NCI-H1436 (cell line): ENCODE data around the gene FLYWCH1.
"Not testable (repeated sequence)": the region's sequence is repeated elsewhere in the genome, so short reads cannot be mapped to it uniquely, and the experiment has no call there.

Experiments used
- DNase-seq: peaks from one replicate; lab custom pipeline; 2025; lab: John Stamatoyannopoulos, UW

Gene FLYWCH1

DNA sequence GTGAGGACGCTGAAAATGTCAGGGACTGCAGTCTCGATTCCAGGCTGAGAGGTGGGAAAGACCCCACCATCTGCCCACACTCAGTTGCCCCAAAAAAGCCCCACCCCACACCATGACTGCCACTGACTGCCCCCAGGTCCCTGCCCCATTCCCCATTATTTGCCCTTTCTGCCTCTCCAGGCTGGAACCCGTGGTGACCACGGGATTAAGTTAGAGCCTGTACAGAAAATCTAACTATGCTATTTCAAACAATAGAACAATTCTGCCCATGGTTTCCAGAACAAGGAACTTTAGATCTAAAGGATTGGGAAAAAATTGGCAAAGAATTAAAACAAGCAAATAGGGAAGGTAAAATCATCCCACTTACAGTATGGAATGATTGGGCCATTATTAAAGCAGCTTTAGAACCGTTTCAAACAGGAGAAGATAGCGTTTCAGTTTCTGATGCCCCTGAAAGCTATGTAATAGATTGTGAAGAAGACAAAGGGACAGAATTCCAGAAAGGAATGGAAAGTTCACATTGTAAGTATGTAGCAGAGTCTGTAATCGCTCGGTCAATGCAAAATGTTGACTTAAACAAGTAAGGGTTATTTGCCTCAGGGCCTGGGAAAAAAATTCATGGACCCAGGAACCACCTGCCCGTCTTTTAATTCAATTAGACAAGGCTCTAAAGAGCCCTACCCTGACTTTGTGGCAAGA lies 14.4 kb downstream of the FLYWCH1 start:
- DNase-seq, result no peak

DNA sequence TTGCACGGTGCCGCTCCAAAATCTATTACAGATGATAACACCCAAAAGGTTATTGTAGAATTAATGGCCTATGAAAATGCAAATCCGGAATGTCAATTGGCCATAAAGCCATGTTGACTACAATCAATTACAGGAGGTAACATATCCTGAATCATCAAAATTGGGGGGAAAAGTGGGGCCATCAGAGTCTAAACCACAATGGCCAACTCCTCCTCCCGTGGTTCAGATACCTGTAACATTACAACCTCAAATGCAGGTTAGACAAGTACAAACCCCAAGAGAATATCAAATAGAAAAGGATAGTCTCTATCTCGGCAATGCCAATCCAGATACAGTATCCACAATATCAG lies 14.9 kb downstream of the FLYWCH1 start:
- no peak for DNase-seq

DNA sequence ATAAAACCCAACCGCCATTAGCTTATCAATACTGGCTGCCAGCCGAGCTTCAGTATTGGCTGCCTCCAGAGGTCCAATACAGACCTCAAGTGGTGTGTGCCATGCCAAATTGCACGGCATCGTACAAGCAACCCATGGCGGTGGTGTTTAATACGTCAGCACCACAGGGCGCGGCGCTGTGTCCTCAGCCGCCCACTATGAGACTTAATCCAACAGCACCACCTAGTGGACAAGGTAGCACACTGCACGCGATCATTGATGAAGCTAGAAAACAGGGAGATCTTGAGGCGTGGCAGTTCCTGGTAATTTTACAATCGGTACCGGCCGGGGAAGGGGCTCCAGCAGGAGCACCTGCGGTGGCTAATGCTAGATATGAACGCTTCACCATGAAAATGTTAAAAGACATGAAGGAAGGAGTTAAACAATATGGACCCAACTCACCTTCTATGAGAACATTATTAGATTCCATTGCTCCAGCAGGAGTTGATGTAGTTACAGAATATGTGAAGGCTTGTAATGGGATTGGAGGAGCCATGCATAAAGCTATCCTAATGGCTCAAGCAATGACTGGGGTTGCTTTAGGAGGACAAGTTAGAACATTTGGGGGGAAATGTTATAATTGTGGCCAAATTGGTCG lies 15.4 kb downstream of the FLYWCH1 start:
- DNase-seq, result peak; percentile 86

DNA sequence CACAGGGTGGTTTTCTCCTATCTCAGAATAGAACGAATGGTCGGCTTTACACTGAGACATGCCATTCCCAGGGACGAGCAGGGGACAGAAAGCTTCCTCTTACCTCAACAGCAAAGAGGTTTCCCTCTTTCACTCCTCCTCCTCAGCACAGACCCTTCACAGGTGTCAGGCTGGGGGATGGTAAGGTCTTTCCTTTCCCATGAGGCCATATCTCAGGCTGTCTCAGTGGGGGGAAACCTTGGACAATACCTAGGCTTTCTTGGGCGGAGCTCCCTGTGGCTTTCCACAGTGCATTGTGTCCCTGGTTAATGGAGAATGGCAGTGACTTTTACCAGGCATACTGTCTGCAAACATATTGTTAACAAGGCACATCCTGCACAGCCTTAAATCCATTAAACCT lies 16.4 kb downstream of the FLYWCH1 start:
- not testable (repeated sequence) for DNase-seq

DNA sequence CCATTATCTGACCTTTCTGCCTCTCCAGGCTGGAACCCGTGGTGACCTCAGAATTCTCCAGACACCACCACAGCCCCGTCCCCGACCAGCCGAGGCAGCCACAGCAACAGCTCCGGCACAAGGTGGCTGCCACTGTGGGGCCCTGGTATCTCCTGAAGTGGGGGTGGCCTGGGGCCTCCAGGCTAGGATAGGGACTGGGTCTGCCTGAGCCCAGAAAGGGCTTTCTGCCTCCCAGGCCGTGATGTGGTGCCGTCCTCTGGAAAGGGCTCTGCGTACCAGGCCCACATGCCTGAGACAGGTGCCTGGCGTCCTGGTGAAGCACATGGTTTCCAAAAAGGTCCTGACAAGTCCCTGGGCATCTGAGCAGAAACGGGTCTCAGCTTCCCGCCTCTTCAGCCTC lies 17.1 kb downstream of the FLYWCH1 start:
- DNase-seq, result no peak

DNA sequence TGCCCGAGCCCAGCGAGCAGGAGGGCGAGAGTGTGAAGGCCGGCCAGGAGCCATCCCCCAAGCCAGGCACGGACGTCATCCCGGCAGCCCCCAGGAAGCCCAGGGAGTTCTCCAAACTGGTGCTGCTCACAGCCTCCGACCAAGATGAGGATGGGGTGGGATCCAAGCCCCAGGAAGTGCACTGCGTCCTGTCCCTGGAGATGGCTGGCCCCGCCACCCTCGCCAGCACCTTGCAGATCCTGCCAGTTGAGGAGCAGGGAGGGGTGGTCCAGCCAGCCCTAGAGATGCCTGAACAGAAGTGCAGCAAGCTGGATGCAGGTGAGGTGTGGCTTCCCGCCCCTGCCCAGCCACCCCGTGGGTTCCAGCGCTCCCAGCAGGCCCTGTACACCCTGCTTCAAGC lies 18.0 kb downstream of the FLYWCH1 start:
- no peak for DNase-seq

DNA sequence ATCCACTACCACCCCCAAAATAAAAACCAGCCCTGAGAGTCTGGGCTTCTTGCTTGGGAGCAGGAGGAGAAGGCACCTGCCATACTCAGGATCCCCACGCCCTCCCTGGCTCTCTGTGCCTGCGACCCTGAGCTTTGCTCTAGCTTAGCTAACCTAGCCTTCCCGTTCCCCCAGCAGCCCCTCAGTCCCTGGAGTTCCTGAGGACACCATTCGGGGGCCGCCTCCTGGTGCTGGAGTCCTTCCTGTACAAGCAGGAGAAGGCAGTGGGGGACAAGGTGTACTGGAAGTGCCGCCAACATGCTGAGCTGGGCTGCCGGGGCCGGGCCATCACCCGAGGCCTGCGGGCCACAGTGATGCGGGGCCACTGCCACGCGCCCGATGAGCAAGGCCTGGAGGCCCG lies 18.5 kb downstream of the FLYWCH1 start:
- no peak for DNase-seq

DNA sequence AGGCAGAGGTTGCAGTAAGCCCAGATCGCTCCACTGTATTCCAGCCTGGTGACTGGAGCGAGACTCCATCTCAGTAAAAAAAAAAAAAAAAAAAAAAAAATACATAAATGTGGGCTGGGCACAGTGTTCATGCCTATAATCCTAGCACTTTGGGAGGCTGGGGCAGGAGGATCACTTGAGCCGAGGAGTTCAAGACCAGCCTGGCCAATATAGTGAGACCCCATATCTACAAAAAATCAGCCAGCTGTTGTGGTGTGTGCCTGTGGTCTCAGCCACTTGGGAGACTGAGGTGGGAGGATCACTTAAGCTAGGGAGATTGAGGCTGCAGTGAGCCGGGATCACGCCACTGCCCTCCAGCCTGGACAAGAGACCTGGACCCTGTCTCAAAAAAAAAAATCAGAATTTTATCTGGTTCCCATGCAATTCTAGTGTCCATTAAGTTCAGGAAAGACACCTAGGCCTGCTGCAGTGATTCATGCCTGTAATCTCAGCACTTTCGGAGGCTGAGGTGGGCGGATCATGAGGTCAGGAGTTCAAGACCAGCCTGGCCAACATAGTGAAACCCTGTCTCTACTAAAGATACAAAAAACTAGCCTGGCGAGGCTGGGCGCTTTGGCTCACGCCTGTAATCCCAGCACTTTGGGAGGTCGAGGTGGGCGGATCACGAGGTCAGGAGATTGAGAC lies 19.6 kb downstream of the FLYWCH1 start:
- DNase-seq, result not testable (repeated sequence)

DNA sequence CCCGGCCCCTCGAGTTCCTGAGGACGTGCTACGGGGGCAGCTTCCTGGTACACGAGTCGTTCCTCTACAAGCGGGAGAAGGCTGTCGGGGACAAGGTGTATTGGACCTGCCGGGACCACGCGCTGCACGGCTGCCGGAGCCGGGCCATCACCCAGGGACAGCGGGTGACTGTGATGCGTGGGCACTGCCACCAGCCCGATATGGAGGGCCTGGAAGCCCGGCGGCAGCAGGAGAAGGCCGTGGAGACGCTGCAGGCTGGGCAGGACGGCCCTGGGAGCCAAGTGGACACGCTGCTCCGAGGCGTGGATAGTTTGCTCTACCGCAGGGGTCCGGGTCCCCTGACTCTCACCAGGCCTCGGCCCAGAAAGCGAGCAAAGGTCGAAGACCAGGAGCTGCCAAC lies 21.4 kb downstream of the FLYWCH1 start:
- DNase-seq, result no peak

DNA sequence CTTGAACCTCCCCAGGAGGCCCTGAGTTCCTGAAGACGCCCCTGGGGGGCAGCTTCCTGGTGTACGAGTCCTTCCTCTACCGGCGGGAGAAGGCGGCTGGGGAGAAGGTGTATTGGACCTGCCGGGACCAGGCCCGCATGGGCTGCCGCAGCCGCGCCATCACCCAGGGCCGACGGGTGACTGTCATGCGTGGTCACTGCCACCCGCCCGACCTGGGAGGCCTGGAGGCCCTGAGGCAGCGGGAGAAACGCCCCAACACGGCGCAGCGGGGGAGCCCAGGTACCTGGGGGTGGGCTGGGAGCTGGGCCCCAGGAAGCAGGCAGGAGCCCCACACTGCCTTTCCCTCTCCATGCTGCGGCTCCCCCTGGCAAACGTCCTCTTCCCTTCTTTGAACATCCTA lies 22.0 kb downstream of the FLYWCH1 start:
- no peak for DNase-seq

DNA sequence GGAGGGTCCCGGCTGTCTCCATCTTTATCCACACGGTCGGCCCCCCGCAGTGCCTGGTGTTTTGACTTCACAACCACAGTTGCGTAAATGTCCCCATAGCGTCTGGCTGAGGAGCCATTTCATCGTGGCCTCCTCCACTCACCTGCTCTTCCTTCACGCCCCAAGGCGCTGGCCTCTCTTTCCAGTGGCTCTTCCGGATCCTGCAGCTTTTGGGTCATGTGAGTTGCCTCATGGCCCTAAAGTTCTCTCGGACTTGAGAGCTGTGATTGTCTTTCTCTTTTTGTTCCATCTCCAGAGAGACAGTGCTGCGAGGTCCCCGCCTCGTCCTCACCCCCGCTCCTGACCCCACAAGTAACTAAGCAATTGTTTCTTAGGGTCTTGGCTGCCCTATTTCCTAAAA lies 22.7 kb downstream of the FLYWCH1 start:
- DNase-seq, result no peak

DNA sequence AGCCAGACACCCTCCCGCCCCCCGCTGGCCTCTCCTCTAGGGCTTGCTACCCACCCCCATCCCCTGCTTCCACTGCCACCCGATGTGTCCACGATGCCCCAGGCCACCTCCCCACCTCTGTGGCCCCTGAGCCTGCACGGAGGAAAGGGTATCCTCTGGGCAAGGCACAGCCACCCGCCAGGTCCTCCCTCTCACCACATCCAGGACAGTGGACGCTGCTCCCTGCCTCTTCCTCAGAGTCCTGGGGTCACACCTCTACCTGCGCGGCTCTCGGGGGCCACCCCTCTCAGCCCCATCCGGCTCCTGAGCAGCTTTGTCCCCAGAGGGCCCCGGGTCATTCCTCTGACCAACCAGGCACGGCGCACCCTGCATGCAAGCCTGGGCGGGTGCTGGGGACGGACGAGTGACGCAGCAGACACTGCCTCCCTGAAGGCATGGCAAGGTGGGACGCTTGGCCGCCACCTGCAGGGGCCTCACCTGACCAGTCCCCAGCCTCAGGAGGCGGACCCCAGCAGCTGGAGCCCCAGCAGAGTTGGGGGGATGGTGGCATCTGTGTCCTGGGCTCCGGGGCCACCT lies 24.8 kb downstream of the FLYWCH1 start:
- no peak for DNase-seq

DNA sequence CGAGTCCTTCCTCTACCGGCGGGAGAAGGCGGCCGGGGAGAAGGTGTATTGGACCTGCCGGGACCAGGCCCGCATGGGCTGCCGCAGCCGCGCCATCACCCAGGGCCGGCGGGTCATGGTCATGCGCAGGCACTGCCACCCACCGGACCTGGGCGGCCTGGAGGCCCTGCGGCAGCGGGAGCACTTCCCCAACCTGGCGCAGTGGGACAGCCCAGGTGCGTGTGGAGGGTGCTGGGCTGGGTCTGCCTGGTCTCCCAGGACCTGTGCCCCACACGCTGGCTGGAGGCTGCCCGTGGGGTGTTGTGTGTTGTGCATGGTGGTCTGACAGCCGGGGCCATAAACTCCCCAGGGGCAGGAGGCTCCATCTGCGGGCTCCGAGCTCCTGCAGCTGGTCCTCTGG lies 25.4 kb downstream of the FLYWCH1 start:
- DNase-seq, result no peak

DNA sequence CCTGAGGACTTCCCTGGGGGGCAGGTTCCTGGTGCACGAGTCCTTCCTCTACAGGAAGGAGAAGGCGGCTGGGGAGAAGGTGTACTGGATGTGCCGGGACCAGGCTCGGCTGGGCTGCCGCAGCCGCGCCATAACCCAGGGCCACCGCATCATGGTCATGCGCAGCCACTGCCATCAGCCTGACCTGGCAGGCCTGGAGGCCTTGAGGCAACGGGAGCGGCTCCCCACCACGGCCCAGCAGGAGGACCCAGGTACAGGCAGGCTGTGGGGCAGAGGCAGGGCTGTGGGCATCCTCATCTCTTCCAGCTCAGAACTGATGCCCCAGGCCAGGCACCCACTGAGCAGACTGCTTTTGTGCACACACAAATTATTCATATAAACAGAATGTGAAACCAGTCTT lies 26.5 kb downstream of the FLYWCH1 start:
- no peak for DNase-seq

DNA sequence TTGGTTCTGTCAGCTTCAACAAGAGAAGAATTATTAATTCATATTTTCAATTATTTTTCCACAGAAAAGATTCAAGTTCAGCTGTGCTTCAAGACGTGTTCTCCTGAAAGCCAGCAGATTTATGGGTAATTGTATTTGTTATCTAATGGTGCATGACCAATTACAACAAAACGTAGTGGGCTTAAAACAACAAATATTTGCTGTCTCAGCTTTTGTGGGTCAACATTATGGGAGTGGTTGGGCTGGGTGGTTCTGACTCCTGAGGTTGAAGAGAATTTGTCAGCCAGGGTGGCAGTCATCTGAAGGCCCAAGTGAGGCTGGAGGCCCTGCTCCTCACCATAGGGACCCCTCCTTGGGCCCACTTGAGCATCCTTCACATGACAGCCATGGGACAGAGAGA lies 28.2 kb downstream of the FLYWCH1 start:
- DNase-seq, result no peak

DNA sequence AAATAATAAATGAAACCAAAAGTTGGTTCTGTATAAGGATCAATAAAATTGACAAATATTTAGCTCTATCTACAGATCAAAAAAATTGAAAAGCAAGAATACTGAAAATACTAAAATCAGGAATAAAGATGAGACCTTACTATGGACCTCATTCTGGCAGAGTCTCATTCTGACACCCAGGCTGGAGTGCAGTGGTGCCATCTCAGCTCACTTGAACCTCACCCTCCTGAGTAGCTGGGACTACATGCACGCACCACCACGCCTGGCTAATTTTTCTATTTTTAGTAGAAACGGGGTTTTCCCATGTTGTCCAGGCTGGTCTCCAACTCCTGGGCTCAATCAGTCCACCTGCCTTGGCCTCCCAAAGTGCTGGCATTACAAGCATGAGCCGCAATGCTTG lies 30.3 kb downstream of the FLYWCH1 start:
- no peak for DNase-seq

DNA sequence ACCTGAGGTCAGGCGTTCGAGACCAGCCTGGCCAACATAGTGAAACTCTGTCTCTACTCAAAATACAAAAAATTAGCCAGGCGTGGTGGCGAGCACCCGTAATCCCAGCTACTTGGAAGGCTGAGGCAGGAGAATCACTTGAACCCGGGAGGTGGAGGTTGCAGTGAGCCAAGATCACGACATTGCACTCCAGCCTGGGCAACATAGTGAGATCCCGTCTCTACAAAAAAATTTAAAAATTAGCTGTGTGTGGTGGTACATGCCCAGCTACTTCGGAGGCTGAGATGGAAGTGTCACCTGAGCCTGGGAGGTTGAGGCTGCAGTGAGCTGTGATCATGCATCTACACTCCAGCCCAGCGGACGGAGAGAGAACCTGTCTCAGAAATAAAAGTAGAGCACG lies 32.0 kb downstream of the FLYWCH1 start:
- DNase-seq, result not testable (repeated sequence)

DNA sequence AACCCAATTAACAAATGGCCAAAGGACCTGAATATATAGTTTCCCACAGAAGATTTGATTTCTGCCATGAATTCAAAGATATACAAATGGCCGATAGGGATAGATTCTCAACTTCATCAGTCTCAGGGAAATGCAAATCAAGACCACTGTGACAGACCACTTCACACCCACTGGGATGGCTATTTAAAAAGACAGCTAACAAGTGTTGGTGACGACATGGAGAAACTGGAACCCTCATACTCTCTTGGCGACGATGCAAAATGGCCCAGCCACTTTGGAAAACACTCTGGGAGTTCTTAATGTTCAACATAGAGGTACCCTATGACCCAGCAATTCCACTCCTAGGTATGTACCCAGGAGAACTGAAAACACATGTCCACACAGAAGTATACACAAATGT lies 34.9 kb downstream of the FLYWCH1 start:
- no peak for DNase-seq

DNA sequence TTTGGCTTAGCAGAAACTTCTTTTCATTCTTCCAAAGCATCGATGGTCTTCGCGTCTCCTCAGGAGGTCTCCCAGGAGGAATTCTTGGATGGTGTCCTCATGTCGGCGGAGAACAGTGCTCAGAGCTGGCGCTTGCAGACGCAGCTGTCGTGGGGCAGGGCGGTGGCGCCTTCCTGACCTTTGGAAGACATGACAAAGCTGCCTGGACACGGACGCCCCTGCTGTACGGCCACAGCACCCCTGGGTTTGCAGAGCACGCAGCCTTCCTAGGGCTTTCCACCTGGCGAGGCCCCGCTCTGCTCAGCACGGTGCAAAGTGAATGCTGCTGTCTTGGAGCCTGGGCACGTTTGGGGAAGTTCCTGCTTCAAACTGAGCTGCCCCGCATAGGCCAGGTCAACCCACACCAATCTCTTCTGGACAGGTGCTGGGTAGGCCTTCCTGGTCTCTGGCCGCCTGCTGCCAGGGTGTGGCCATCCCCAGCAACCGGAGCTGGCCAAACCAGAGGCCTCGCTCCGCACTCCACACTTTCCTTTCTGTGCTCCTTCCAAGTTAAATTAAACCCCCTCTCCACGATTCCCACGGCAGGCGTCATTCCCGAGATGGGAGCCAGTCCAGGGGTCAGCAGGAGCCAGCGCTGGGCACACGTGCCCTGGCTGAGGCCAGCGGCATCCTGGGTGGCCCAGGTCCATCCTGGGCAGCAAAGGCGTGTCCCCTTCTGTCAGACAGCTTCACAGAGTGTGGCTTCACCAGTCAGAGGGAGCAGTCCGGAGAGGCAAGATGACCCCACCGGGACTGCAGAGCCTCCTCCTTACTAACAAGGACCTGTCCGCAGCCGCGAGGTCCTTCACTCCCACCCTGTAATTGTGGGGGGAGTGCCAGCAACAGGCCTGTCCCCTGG lies 37.3 kb downstream of the FLYWCH1 start:
- no peak for DNase-seq

DNA sequence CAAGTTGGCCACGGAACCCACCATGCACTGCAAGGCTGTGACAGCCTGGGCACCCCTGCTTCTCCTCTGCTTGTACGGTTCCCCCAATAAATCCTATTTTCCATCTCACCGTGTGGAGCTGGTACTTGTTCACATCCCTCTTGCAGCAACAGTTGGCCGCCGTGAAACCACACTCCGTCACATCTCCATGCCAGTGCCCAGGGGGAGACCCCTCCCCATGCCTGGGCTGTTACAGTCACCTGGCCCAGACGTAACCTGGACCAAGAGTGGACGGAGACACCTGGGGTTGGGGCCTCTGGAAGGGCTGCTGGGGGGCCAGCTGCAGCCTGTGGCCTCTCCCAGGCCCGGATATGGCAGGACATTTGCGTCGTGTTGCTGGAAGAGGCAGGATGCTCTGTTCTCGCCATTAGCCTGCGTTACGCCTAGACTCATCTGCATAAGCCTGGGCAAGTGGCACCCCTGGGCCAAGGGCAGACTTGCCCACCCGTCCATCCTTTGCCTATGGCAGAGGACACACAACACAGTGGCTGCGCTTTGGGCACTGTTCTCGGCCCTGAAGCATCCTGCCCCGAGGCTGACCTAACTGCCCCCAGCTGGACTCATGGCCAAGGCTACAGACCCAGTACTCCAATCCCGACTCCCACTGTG lies 38.1 kb downstream of the FLYWCH1 start:
- DNase-seq, result no peak

DNA sequence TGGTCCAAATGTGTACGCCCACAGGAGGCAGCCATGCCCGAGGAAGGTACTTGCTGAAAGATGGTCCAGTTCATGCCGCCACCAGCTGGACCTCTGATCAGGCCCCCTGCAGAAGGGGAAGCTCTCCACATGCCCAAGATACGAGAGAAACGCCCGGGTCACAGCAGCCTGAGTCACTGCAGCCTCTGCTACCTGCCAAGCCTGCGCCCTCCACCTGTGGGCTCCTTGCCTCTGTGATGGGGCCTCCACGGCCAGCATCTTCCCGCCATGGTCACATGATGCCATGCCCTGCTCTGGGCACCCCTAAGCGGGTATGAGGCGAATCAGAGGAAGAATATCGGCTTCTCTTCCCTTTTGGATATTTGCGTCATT lies 38.6 kb downstream of the FLYWCH1 start:
- DNase-seq, result no peak

DNA sequence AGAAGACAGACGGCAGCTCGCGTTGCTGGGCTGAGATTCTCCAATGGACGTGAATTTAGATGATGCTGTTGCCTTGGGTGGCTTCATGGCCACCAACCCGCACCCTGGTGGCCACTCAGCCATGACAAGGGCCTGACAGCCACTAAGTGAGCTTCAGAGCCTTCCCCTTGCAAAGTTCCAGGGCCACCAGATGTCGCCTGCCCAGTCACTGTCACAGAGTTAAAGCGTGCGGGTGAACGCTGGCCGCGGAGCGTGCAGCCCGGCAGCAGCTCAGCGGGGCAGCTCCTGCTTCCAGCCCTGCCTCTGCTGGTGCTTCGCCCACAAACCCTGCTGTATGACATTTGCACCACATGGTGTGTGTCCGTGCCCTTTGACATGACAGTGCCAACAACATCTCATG lies 39.0 kb downstream of the FLYWCH1 start:
- no peak for DNase-seq
